RWPE2 (cell line): ENCODE measurements around the gene ZBTB20.

Source experiments
- ATAC-seq: fragments of 200-7000 bp; cut with Tn5 transposase; 3 replicates; pipeline ENCODE4 v1.9.1; 2021; ENCODE audit warnings: low read depth
- DNase-seq: peaks from one replicate; pipeline ENCODE4 v3.0.0-alpha.2; 2020; ENCODE audit warnings: low spot score
- H3K27ac ChIP-seq: fragments of 450-650 bp; 2 replicates; pipeline ENCODE4 v1.5.1; 2017; ENCODE audit warnings: mild to moderate bottlenecking; ENCODE audit not compliant: poor library complexity, severe bottlenecking
- H3K27me3 ChIP-seq: fragments of 250-450 bp; sonication (Bioruptor Pico); 2 replicates; pipeline ENCODE4 v1.5.1; 2021; ENCODE audit warnings: mild to moderate bottlenecking, moderate library complexity; ENCODE audit not compliant: insufficient read depth, poor library complexity, severe bottlenecking
- H3K36me3 ChIP-seq: fragments of 250-450 bp; sonication (Bioruptor Pico); 2 replicates; pipeline ENCODE4 v1.5.1; 2020; ENCODE audit warnings: low read depth, mild to moderate bottlenecking, moderate library complexity
- H3K4me1 ChIP-seq: fragments of 250-450 bp; sonication (Bioruptor Pico); 2 replicates; pipeline ENCODE4 v1.5.1; 2021; ENCODE audit warnings: mild to moderate bottlenecking, moderate library complexity; ENCODE audit not compliant: insufficient read depth, poor library complexity, severe bottlenecking
- H3K4me3 ChIP-seq: fragments of 250-450 bp; sonication (Bioruptor Pico); 2 replicates; pipeline ENCODE4 v1.5.1; 2021; ENCODE audit warnings: mild to moderate bottlenecking, moderate library complexity; ENCODE audit not compliant: severe bottlenecking
- H3K9me3 ChIP-seq: fragments of 250-450 bp; sonication (Bioruptor Pico); 2 replicates; pipeline ENCODE4 v1.5.1; 2021; ENCODE audit warnings: mild to moderate bottlenecking, moderate library complexity; ENCODE audit not compliant: severe bottlenecking
- CTCF ChIP-seq: fragments of 450-650 bp; IDR thresholded peaks from one replicate; pipeline ENCODE4 v1.5.1; 2017; ENCODE audit warnings: mild to moderate bottlenecking, moderate library complexity; ENCODE audit not compliant: poor library complexity, severe bottlenecking

Gene ZBTB20

GRCh38 chr3:114406286-114406685 is 740.8 kb downstream of the ZBTB20 start:
- Histone ChIP-seq H3K4me3 (no peak overlapping the region), H3K4me1 (no peaks in the 10 kb centered on the region), H3K27me3 (no peaks in the 10 kb centered on the region), H3K27ac (no peak overlapping the region), H3K9me3 (no peaks in the 10 kb centered on the region), H3K36me3 (no peaks in the 10 kb centered on the region)
- DNase-seq (no peak), ATAC-seq (no peak)
- no peak for TF ChIP-seq CTCF

GRCh38 chr3:114405202-114405990 is 741.7 kb downstream of the ZBTB20 start:
- ATAC-seq (no peak), DNase-seq (no peak)
- H3K9me3 ChIP-seq = no peaks in the 10 kb centered on the region
- no peaks in the 10 kb centered on the region for H3K36me3 ChIP-seq
- no peak overlapping the region for H3K27ac ChIP-seq
- no peaks in the 10 kb centered on the region for H3K27me3 ChIP-seq
- no peak for TF ChIP-seq CTCF
- H3K4me3 ChIP-seq = no peak overlapping the region
- H3K4me1 ChIP-seq = no peaks in the 10 kb centered on the region

- no peak overlapping the region for H3K4me3 ChIP-seq
- TF ChIP-seq CTCF = no peak
- no peaks in the 10 kb centered on the region for H3K4me1 ChIP-seq
- no peak overlapping the region for H3K27ac ChIP-seq
- H3K27me3 ChIP-seq = no peaks in the 10 kb centered on the region
- no peak for ATAC-seq
- no peak for DNase-seq
- no peaks in the 10 kb centered on the region for H3K36me3 ChIP-seq
- no peaks in the 10 kb centered on the region for H3K9me3 ChIP-seq
Measured at GRCh38 chr3:114404590-114404989, 742.5 kb downstream of the ZBTB20 start.

- ATAC-seq (no peak), DNase-seq (no peak)
- no peak for TF ChIP-seq CTCF
- H3K27me3 ChIP-seq = no peaks in the 10 kb centered on the region
- H3K4me3 ChIP-seq = no peak overlapping the region
- no peaks in the 10 kb centered on the region for H3K9me3 ChIP-seq
- no peaks in the 10 kb centered on the region for H3K4me1 ChIP-seq
- no peak overlapping the region for H3K27ac ChIP-seq
- no peaks in the 10 kb centered on the region for H3K36me3 ChIP-seq
Measured at GRCh38 chr3:114402838-114403237, 744.2 kb downstream of the ZBTB20 start.

GRCh38 chr3:114401346-114401745 is 745.7 kb downstream of the ZBTB20 start:
- Histone ChIP-seq H3K27me3 (no peaks in the 10 kb centered on the region), H3K27ac (no peak overlapping the region), H3K36me3 (no peaks in the 10 kb centered on the region), H3K4me1 (no peaks in the 10 kb centered on the region), H3K4me3 (no peak overlapping the region), H3K9me3 (no peaks in the 10 kb centered on the region)
- DNase-seq (no peak), ATAC-seq (no peak)
- no peak for TF ChIP-seq CTCF
